Measurements from ENCODE around the gene DYRK1B. TPM values are rescaled to one million over a fixed set of nuclear protein-coding genes. Genes with fewer than 3 reads are reported as not detected.

The DYRK1B gene
- total RNA-seq, 4 donors from 2014 or later = 4.9 to 15.6 (median 8.7) TPM

GRCh38 chr19:39852882-39853281, 18.9 kb upstream of the DYRK1B start:
- TF ChIP-seq CTCF (IDR thresholded peaks at IDR 0.05; ENCODE audit: low read depth) = no peak

- no peak for TF ChIP-seq CTCF (IDR thresholded peaks at IDR 0.05; ENCODE audit: low read depth)
Observed at GRCh38 chr19:39850892-39851291, 16.9 kb upstream of the DYRK1B start.

- no peak for TF ChIP-seq CTCF (IDR thresholded peaks at IDR 0.05; ENCODE audit: low read depth)
Observed at GRCh38 chr19:39848392-39848791, 14.4 kb upstream of the DYRK1B start.

DNA sequence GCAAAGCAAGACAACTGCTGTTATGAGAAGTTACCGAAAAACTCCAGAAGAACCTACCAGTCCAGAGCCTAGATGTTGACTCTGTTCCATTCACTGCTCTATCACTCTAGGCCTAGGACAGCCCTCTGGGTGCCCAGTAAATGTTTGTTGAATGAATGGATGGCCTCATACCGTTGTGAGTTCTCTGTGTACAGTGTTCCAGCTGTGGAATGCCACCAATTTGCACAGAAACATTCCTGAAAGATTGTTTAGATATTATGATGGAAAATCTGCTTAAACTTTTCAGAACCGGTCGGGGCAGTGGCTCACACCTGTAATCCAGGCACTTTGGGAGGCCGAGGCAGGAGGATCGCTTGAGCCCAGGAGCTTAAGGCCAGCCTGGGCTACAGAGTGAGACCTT, 13.6 kb upstream of the DYRK1B start:
- TF ChIP-seq CTCF (IDR thresholded peaks at IDR 0.05; ENCODE audit: low read depth) = no peak

DNA sequence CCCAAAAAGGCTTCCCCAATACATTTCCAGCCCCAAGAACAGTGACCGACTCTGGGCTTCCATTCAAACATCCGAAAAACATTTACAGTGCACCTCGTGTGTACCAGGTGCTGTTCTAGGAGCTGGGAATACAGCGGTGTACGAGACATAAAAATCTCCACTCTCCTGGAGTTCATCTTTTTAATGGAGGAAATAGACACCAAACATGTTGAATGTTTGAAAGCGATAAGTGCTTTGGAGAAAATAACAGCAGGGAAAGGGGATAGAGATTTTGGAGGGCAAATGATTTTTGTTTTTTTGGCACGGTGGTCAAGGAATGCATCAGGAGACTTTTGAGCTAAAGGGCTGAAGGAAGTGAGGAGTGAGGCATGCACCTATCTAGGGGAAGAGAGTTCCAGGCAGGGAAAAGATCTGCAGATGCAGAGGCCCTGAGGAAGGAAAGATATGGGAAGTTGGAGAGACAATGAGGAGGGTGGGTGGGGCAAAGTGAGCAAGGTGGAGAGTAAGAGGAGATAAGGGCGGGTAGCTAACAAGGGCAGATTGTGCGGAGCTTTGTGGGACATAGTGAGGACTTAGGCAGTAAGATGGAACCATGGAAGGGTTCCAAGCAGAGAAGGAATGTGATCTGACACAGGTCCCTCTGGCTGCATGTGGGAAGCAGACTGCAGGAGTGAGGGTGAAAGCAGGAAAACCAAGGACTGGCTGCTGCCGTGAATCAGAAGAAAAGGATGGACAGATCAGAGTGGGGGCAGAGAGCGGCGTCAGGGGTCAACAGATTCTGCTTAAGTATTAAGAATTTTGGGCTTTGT, 12.9 kb upstream of the DYRK1B start:
- TF ChIP-seq CTCF (IDR thresholded peaks at IDR 0.05; ENCODE audit: low read depth) = no peak

- TF ChIP-seq CTCF (IDR thresholded peaks at IDR 0.05; ENCODE audit: low read depth) = no peak
Observed at GRCh38 chr19:39845933-39846677, 12.1 kb upstream of the DYRK1B start, which contains the start of gene FBL. FBL (minus strand) TSS chr19:39846379; CDS start chr19:39846300, 79 bp downstream.

DNA sequence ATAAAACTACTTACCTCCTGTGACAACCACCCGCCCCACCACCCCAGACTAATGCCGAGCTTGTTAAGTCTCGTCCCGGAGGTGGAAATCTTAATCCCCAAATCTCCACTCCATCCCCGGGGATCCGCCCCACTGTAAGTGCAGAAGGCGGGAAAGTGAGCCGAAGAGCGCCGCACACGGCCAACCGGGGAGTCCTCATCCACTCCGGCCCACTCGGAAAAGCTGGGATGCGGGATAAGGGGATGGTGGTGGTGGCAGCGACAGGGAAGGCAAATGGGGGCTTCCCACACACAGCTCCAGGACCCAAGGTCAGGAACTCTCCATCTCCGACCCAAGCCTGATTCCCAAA, 11.6 kb upstream of the DYRK1B start:
- no peak for TF ChIP-seq CTCF (IDR thresholded peaks at IDR 0.05; ENCODE audit: low read depth)
